K562 (cell line): ENCODE results near the gene SLC7A5. TPM values are rescaled to one million over a fixed set of nuclear protein-coding genes. Genes with fewer than 3 reads are reported as not detected.

Source experiments
- ATAC-seq: fragments of 200-7000 bp; cut with Tn5 transposase; 3 replicates; pipeline ENCODE4 v1.9.1; 2020; ENCODE audit warnings: moderate library complexity
- BruUV-seq: library from RNA; stranded (reverse); fragments of 400-500 nt; replicated peaks from 2 replicates; lab custom pipeline; 2021; lab: Mats Ljungman, UMichigan
- CTCF ChIA-PET: fragments of 300-600 bp; formaldehyde crosslinking; extraction: SDS; loops from one replicate; lab custom pipeline; 2021; ENCODE audit warnings: low intra/inter-chr PET ratio; lab: Yijun Ruan, JAX
- POLR2A ChIA-PET: fragments of 300-600, 350-650 bp; sonication (Branson Sonifier 250); formaldehyde crosslinking; extraction: SDS; loops from one replicate; lab custom pipeline; 2021; ENCODE audit warnings: antibody characterized with exemption, inconsistent platforms; lab: Yijun Ruan, JAX
- DNase-seq, 4 experiments: peaks; one replicate each; pipeline versions ENCODE4 v3.0.0 to v3.0.0-alpha.2; 2011 to 2018; ENCODE audit warnings: low spot score in 3 of 4, mixed read lengths in 3 of 4; ENCODE audit errors: extremely low read depth in 1 of 4
- FAIRE-seq: peaks from 2 replicates; lab custom pipeline; 2011; peaks lifted over from hg19 to GRCh38; lab: Jason Lieb, UNC
- H2AFZ ChIP-seq: 2 replicates; pipeline ENCODE4 v1.6.0; 2011; ENCODE audit warnings: low read depth, low read length, control low read depth, inconsistent platforms
- H3K27ac ChIP-seq: fragments of 200-600 bp; 3 replicates; pipeline ENCODE4 v1.8.0; 2011; ENCODE audit warnings: low read depth, mild to moderate bottlenecking, control low read depth, inconsistent platforms, low read length, moderate library complexity, mixed read lengths; ENCODE audit errors: extremely low read depth
- H3K27me3 ChIP-seq, 2 experiments: fragments of 300-600 bp in 1 of 2; 2 replicates in 1 of 2; 3 replicates in 1 of 2; pipeline versions ENCODE4 v1.6.0 to v1.8.0; 2011; ENCODE audit warnings: inconsistent platforms in 2 of 2, low read length in 2 of 2, mild to moderate bottlenecking in 1 of 2, mixed read lengths in 1 of 2, moderate library complexity in 1 of 2; ENCODE audit not compliant: control insufficient read depth in 2 of 2, insufficient read depth in 2 of 2
- H3K36me3 ChIP-seq: fragments of 300-600 bp; 3 replicates; pipeline ENCODE4 v1.8.0; 2011; ENCODE audit warnings: mild to moderate bottlenecking, low read length, inconsistent platforms; ENCODE audit not compliant: control insufficient read depth, insufficient read depth
- H3K4me1 ChIP-seq, 2 experiments: fragments of 200-600 bp in 1 of 2; replicated peaks in 1 of 2; 2 replicates in 1 of 2; 3 replicates in 1 of 2; pipeline versions ENCODE4 v1.5.1 to v1.8.0; 2011; ENCODE audit warnings: inconsistent platforms in 2 of 2, low read length in 2 of 2, mild to moderate bottlenecking in 1 of 2, mixed read lengths in 1 of 2, moderate library complexity in 1 of 2; ENCODE audit not compliant: control insufficient read depth in 2 of 2, insufficient read depth in 2 of 2
- H3K4me2 ChIP-seq: 2 replicates; pipeline ENCODE4 v1.6.1; 2011; ENCODE audit warnings: low read length, control low read depth, inconsistent platforms, mixed read lengths; ENCODE audit not compliant: insufficient read depth
- H3K4me3 ChIP-seq: fragments of 200-600 bp; sonication (generic), shearing (Covaris generic); 2 replicates; pipeline ENCODE4 v1.5.1; 2016; ENCODE audit warnings: control low read depth, inconsistent platforms
- H3K79me2 ChIP-seq: fragments of 200-600 bp; 3 replicates; pipeline ENCODE4 v1.8.0; 2011; ENCODE audit warnings: low read length, inconsistent platforms; ENCODE audit not compliant: control insufficient read depth, insufficient read depth
- H3K9ac ChIP-seq, 2 experiments: 2 replicates each; pipeline versions ENCODE4 v1.6.0 to v1.6.1; 2011; ENCODE audit warnings: low read depth in 2 of 2, low read length in 2 of 2, control low read depth in 1 of 2, inconsistent platforms in 1 of 2, mild to moderate bottlenecking in 1 of 2, mixed read lengths in 1 of 2; ENCODE audit not compliant: insufficient read depth in 1 of 2
- H3K9me1 ChIP-seq: one replicate; pipeline ENCODE4 v1.6.0; 2011; ENCODE audit warnings: inconsistent platforms, mild to moderate bottlenecking, low read length, moderate library complexity; ENCODE audit not compliant: control insufficient read depth, insufficient read depth
- H3K9me3 ChIP-seq: replicated peaks from 2 replicates; pipeline ENCODE4 v1.5.1; 2011; ENCODE audit warnings: low read depth, low read length, inconsistent platforms; ENCODE audit not compliant: control insufficient read depth, insufficient read depth
- H4K20me1 ChIP-seq: replicated peaks from 2 replicates; pipeline ENCODE4 v1.6.1; 2011; ENCODE audit warnings: low read length, inconsistent platforms, mixed read lengths; ENCODE audit not compliant: control insufficient read depth, insufficient read depth
- POLR2G ChIP-seq: fragments of 200-400 bp; formaldehyde crosslinking; IDR thresholded peaks from 2 replicates; pipeline ENCODE4 v1.6.1; 2017; ENCODE audit warnings: low read depth, mild to moderate bottlenecking, antibody characterized with exemption, low read length, moderate library complexity
- RBM22 ChIP-seq: fragments of 200-400 bp; formaldehyde crosslinking; IDR thresholded peaks from 2 replicates; pipeline ENCODE4 v1.6.1; 2018; ENCODE audit warnings: low read length, low read depth; ENCODE audit not compliant: poor library complexity, severe bottlenecking
- WGBS: fragments of 100-300 bp; shearing (Covaris generic); methylation state at CpG from one replicate; pipeline ENCODE4 v1.1.6; 2016; ENCODE audit warnings: low coverage, mixed read lengths; ENCODE audit not compliant: insufficient coverage; ENCODE audit errors: missing lambda C conversion rate; 5-methylcytosine and 5-hydroxymethylcytosine counted together
- in situ Hi-C: fragments of 300-500 bp; cut with MboI; formaldehyde crosslinking; loops from 4 replicates; pipeline ENCODE4 v1.15.0; 2018; ENCODE audit warnings: inconsistent platforms, mixed read lengths
- intact Hi-C: fragments of 100-400 bp; cut with micrococcal nuclease; formaldehyde crosslinking; loops from 2 replicates; pipeline ENCODE4 v1.14.2; 2022
- polyA plus RNA-seq, 8 experiments: library from polyadenylated mRNA; depleted of rRNA in 4 of 8; stranded (reverse) in 5 of 8; unstranded in 3 of 8; fragments of >200 nt; fragmentation: Nextera tagmentation in 2 of 8; fragmentation: Illumina TruSeq in 1 of 8; extraction: Ambion mirVana in 2 of 8; extraction: Trizol in 1 of 8; gene quantifications; 2 replicates each; pipeline versions ENCODE4 v1.2.1 to v1.2.3, GENCODE V29; 2011 to 2014; ENCODE audit warnings: inconsistent platforms in 1 of 8, missing spikeins in 1 of 8
- total RNA-seq, 7 experiments: library from RNA; depleted of rRNA in 6 of 7; stranded (reverse); fragments of >200 nt in 6 of 7; fragmentation: Illumina TruSeq in 2 of 7; extraction: Trizol in 2 of 7; gene quantifications; 2 replicates each; pipeline versions ENCODE4 v1.2.1 to v1.2.3, GENCODE V29; 2011 to 2021; ENCODE audit warnings: low replicate concordance in 1 of 7
- TF ChIP-seq, protein P1 (sequence below), 2 experiments: fragments of 450-650 bp; conservative IDR thresholded peaks; 2 replicates each; pipeline ENCODE4 v1.6.1; 2017; ENCODE audit warnings: mild to moderate bottlenecking in 2 of 2, moderate library complexity in 2 of 2

SLC7A5 gene
- total and polyA plus RNA-seq, 9 of the 15 experiments (the other 6 are each of a cell fraction or from before 2014, with no cell fraction given), result 1.9 to 220 (median 18.6) TPM

- no peak overlapping the region for H3K4me2 ChIP-seq
- no peaks in the 10 kb centered on the region for H3K9me3 ChIP-seq
- POLR2A ChIA-PET, result interaction anchor here (0.6 to 1.7 kb wide), 2 partner anchors 8 to 73 kb away, joined by 3 to 6 read pairs; no protein-coding TSS in a partner anchor
- TF ChIP-seq RBM22 (peak; percentile 67), POLR2G (peak; percentile 63)
- TF ChIP-seq, protein P1, sequence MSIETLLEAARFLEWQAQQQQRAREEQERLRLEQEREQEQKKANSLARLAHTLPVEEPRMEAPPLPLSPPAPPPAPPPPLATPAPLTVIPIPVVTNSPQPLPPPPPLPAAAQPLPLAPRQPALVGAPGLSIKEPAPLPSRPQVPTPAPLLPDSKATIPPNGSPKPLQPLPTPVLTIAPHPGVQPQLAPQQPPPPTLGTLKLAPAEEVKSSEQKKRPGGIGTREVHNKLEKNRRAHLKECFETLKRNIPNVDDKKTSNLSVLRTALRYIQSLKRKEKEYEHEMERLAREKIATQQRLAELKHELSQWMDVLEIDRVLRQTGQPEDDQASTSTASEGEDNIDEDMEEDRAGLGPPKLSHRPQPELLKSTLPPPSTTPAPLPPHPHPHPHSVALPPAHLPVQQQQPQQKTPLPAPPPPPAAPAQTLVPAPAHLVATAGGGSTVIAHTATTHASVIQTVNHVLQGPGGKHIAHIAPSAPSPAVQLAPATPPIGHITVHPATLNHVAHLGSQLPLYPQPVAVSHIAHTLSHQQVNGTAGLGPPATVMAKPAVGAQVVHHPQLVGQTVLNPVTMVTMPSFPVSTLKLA (conservative IDR thresholded peaks at IDR 0.05), result no peak
- TF ChIP-seq, all 486 proteins: peak for 2
- Histone ChIP-seq H3K36me3 (peaks cover 96% of the 10 kb centered on the region; the same call in 2 of the 3 replicates), H3K79me2 (peaks cover 30% of the 10 kb centered on the region), H3K9ac (no peak overlapping the region), H3K4me1 (peaks cover 0 to 41% of the 10 kb centered on the region in 2 experiments; a peak in 2 of 5 replicates), H4K20me1 (peaks cover 56% of the 10 kb centered on the region), H2AFZ (no peak overlapping the region), H3K9me1 (peaks cover 8% of the 10 kb centered on the region), H3K27ac (no peak overlapping the region), H3K4me3 (no peak overlapping the region), H3K27me3 (no peaks in the 10 kb centered on the region)
- in situ Hi-C loops, result no loop called here
- DNase-seq (no peak), FAIRE-seq (no peak), ATAC-seq (no peak)
- WGBS, result 95% methylated on average over 22 of the region's 29 CpGs
- intact Hi-C loops, result no loop called here
- CTCF ChIA-PET, result no interaction called here
- no TSS peak for BruUV-seq
These were observed 28.9 kb downstream of the SLC7A5 start for GRCh38 chr16:87840271-87840978.
